GM21825 (cell line): Measurements from ENCODE around the gene TSC2.
"Not testable (repeated sequence)": the region's sequence is repeated elsewhere in the genome, so short reads cannot be mapped to it uniquely, and the experiment has no call there.

Experiments
- ATAC-seq: cut with Tn5 transposase; IDR thresholded peaks from one replicate; pipeline ENCODE4 v1.9.1; 2021; ENCODE audit warnings: mild to moderate bottlenecking, moderate library complexity; ENCODE audit not compliant: unreplicated experiment

The TSC2 gene

GRCh38 chr16:2101581-2101980, 53.8 kb downstream of the TSC2 start:
- not testable (repeated sequence) for ATAC-seq

GRCh38 chr16:2102471-2102870, 54.7 kb downstream of the TSC2 start:
- no peak for ATAC-seq

GRCh38 chr16:2104464-2104863, 56.7 kb downstream of the TSC2 start:
- not testable (repeated sequence) for ATAC-seq

- not testable (repeated sequence) for ATAC-seq
These were observed 57.5 kb downstream of the TSC2 start for GRCh38 chr16:2105291-2105690.

GRCh38 chr16:2105769-2106168, 58.0 kb downstream of the TSC2 start:
- not testable (repeated sequence) for ATAC-seq

GRCh38 chr16:2106211-2106610, 58.4 kb downstream of the TSC2 start:
- ATAC-seq, result not testable (repeated sequence)

GRCh38 chr16:2107121-2107790, 59.5 kb downstream of the TSC2 start:
- ATAC-seq, result not testable (repeated sequence)

GRCh38 chr16:2107791-2108125, 60.0 kb downstream of the TSC2 start:
- ATAC-seq, result not testable (repeated sequence)

DNA sequence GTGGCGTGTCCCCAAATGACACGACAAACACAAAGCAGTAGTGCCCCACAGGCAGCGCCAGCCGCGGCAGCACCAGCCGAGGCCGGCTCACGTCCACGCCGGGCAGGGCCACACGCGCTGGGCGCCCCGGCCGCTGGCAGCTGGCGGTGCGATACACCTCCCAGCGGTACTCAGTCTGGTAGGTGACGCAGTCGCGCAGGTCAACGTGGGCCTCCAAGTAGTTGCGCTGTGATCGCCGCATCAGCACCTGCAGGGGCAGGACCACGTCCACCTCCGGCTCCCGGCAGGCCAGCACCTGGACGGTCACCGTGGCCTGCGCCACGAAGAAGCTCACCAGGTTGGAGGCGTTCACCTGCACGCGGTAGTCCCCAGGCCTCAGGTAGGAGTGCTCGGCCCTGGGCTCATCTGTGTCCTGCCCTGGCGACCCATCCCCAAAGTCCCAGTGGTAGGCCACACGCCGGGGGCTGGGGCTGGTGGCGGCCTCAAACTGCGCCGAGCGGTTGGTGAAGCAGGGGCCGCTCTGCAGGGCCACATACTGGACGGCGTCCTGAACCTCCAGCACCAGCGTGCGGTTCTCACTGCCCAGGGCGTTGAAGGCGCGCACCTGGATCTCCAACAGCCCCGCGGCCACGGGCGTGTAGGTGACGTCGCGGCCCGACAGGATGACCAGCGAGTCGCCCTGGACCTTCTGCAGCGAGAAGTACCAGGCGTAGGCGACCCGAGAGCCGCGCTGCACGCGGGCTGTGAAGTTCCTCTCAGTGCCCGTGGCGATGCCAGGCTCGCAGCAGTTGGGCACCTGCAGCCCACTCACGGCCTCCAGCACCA, 60.9 kb downstream of the TSC2 start:
- not testable (repeated sequence) for ATAC-seq

GRCh38 chr16:2109271-2109580, 61.4 kb downstream of the TSC2 start:
- ATAC-seq, result not testable (repeated sequence)

DNA sequence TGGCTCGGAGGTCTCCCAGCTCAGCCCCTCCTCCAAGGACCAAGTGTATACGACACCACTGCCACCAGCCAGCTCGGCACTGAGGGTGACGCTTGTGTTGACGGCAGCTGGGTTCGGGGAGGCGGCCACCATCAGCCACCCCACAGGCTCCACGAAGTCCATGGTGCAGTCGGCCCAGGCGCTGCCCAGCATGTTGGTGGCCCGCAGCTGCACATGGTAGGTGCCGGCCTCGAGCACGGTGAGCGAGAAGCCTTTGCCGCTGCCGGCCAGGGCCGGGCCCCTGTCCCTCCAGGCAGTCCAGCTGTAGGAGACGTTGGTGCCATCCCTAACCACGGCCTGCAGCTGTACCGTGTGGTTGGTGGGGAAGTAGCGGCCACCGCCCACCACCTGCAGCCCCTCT, 62.1 kb downstream of the TSC2 start:
- ATAC-seq, result not testable (repeated sequence)

DNA sequence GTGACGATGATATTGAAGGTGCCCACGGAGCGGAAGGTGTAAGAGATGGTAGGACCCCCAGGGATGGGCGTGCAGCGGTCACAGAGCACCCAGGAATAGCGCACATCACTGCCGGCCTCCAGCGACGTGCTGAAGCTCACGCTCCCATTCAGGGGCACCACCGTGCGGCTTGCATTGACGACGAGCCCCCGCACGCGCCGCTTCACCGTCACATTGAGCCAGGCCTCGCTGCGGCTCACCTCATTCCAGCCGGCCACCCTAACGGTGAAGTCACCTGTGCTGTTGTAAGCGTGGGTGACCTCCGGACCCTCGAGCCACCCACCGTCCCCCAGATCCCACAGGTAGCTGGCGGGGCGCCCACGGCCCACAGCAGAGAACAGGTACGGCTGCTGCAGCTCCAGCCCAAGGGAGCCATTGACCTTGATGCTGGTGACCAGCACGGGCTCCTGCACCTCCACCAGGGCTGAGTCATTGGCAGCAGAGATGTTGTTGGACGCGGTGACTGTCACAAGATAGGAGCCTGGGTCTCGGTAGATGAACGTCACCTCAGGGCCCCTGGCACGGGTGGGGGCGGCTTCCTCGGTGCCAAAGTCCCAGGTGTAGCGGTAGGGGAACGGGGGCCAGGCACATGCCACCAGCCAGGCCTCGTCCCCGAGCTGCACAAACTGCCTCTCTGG, 62.7 kb downstream of the TSC2 start:
- ATAC-seq, result not testable (repeated sequence)

- not testable (repeated sequence) for ATAC-seq
These were observed 63.2 kb downstream of the TSC2 start for GRCh38 chr16:2111009-2111353.

DNA sequence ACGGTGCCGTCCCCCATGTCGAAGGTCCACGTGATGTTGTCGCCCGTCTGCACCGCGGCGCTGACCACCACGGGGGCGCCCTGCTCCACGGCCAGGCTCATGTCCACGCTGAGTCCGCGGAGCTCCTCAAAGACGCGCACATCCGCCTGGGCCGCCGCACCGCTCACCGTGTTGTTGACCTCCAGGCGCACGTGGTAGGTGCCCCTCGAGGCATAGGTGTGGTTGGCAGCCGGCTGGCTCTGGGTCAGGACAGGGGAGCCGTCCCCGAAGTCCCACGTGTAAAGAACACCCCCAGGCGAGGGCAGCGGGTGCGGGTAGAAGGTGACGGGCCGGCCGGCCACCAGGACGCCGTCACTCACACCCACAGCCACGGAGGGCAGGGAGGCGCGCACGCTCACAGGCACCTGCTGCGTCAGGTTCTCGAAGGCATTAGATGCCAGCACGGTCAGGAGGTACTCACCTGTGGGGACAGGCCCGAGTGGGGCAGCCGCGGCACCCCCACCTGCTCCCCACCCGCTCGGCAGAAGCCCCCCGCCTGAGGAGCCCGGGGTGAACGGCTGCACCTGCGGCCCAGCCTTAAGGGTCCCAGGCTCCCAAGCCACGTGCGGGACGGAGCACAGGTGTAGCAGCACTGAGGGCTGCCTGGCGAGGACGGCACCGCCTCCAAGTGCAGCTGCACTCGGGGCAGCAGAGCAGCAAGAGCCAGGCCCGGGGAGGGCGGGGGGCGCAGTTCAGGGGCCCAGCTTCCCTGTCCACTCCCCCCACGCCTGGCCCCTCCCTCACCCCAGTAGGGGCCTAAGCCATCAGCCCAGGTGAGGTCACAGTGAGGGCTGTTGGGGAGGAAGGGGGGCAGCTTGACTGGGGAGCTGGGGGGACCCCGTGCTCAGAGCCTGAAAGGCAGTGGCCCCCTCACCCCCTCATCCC, 63.9 kb downstream of the TSC2 start:
- not testable (repeated sequence) for ATAC-seq

DNA sequence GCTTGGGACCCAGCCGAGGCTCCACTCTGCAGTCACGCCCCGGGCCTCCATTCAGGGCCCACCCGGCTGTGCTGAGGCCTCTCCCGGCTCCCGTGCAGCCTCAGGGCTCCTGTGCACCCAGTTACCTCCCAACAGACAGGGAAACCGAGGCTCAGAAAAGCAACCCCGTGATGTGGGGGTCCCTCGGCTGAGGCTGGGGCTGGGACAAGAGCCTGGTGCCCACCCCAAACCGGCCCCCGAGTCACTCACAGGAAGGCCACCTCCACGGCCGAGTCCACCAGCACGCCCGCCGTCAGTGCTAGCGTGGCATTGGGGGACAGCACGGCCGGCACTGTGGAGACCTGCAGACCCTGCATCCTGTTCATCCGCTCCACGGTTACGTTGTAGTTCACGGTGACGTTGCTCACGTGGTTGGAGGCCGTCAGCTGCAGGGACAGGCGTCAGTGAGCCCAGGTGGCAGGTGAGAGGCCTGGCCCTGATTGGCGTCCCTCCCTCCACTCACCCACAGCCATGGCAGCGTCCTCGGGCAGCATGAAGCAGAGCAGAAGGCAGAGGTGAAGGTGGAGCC, 64.8 kb downstream of the TSC2 start:
- ATAC-seq, result not testable (repeated sequence)

GRCh38 chr16:2114225-2114624, 66.4 kb downstream of the TSC2 start:
- ATAC-seq, result not testable (repeated sequence)

- ATAC-seq, result not testable (repeated sequence)
These were observed 67.3 kb downstream of the TSC2 start for GRCh38 chr16:2114885-2115590.

- no peak for ATAC-seq
These were observed 67.8 kb downstream of the TSC2 start for GRCh38 chr16:2115591-2115973.

DNA sequence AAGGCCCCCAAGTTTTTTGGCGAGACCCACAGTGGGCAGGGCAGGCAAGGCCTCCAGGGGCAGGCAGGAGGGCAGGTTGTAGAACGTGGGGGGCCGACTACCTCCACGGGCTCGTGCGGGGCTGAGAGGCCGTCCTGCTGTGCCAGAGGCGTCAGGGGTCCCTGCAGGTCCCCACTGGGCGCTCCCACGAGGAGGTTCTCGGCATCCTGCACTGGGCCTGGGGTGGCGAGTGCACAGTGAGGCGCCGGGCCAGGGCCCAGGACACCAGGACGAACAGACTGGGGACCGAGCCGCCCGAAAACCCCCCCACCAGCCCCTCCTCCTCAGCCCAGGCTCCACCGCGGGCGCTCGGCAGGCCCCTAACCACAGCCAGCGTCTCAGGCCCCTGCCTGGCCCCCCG, 68.6 kb downstream of the TSC2 start:
- not testable (repeated sequence) for ATAC-seq

GRCh38 chr16:2117341-2117740, 69.6 kb downstream of the TSC2 start:
- not testable (repeated sequence) for ATAC-seq
